Measurements from ENCODE around the gene PPP2R5D.

DNA sequence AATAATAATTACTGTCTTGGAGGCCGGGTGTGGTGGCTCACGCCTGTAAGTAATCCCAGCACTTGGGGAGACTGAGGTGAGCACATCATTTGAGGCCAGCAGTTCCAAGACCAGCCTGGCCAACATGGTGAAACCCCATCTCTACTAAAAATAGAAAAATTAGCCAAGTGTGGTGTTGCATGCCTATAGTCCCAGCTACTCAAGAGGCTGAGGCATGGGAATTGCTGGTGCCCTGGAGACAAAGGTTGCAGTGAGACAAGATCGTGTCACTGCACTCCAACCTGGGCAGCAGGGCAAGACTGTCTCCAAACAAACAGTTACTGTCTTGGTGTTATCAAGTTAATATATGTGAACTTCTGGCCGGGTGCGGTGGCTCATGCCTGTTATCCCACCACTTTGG lies 42.0 kb downstream of the PPP2R5D start:
- TF ChIP-seq, protein P1, sequence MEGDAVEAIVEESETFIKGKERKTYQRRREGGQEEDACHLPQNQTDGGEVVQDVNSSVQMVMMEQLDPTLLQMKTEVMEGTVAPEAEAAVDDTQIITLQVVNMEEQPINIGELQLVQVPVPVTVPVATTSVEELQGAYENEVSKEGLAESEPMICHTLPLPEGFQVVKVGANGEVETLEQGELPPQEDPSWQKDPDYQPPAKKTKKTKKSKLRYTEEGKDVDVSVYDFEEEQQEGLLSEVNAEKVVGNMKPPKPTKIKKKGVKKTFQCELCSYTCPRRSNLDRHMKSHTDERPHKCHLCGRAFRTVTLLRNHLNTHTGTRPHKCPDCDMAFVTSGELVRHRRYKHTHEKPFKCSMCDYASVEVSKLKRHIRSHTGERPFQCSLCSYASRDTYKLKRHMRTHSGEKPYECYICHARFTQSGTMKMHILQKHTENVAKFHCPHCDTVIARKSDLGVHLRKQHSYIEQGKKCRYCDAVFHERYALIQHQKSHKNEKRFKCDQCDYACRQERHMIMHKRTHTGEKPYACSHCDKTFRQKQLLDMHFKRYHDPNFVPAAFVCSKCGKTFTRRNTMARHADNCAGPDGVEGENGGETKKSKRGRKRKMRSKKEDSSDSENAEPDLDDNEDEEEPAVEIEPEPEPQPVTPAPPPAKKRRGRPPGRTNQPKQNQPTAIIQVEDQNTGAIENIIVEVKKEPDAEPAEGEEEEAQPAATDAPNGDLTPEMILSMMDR (IDR thresholded peaks at IDR 0.05; ENCODE audit: low read depth, low read length, poor library complexity, severe bottlenecking), result no peak
- TF ChIP-seq EZH2phosphoT487 (IDR thresholded peaks at IDR 0.05; ENCODE audit: borderline replicate concordance, low read length), result no peak

All from DOHH2 (cell line).